PC-9 (cell line): ENCODE results near the gene LIPE.

Experiments used
- EZH2 ChIP-seq: fragments of 200-600 bp; sonication (generic); IDR thresholded peaks from 2 replicates; pipeline ENCODE4 v1.8.0; 2017; ENCODE audit warnings: antibody characterized with exemption, low read depth
- TF ChIP-seq, protein P1 (sequence below): fragments of 200-600 bp; sonication (generic); conservative IDR thresholded peaks from 2 replicates; pipeline ENCODE4 v1.6.1; 2017; ENCODE audit warnings: mixed run types, antibody characterized with exemption, mild to moderate bottlenecking, moderate library complexity

DNA sequence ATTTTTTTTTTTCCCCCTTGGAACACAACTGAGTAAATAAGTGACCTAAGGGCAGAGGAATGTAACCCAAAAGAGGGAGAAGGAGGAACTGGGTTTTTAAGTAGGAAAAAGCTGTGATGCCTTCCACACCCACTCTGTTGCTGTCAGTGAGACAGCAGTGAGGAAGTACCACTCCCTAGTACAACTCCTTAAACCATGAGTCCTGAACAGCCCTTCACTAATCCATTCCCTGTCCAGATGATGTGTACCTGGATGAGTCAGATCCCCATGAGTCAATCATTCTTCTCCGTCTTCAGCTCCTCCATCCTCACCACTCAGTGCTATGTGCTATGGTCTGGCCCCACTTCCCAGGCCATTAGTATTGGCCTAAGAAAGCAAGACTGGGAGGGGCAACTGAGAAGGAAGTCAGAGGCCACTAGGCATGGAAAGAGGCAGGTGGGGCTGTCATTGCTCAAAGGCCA, 28.5 kb upstream of the LIPE start:
- TF ChIP-seq, protein P1, sequence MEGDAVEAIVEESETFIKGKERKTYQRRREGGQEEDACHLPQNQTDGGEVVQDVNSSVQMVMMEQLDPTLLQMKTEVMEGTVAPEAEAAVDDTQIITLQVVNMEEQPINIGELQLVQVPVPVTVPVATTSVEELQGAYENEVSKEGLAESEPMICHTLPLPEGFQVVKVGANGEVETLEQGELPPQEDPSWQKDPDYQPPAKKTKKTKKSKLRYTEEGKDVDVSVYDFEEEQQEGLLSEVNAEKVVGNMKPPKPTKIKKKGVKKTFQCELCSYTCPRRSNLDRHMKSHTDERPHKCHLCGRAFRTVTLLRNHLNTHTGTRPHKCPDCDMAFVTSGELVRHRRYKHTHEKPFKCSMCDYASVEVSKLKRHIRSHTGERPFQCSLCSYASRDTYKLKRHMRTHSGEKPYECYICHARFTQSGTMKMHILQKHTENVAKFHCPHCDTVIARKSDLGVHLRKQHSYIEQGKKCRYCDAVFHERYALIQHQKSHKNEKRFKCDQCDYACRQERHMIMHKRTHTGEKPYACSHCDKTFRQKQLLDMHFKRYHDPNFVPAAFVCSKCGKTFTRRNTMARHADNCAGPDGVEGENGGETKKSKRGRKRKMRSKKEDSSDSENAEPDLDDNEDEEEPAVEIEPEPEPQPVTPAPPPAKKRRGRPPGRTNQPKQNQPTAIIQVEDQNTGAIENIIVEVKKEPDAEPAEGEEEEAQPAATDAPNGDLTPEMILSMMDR: no peak
- TF ChIP-seq EZH2: no peak
